ENCODE measurements around the gene CRTAC1.
A peak's percentile ranks its signal among the peaks of the same experiment; 100 is the strongest.

Gene CRTAC1

DNA sequence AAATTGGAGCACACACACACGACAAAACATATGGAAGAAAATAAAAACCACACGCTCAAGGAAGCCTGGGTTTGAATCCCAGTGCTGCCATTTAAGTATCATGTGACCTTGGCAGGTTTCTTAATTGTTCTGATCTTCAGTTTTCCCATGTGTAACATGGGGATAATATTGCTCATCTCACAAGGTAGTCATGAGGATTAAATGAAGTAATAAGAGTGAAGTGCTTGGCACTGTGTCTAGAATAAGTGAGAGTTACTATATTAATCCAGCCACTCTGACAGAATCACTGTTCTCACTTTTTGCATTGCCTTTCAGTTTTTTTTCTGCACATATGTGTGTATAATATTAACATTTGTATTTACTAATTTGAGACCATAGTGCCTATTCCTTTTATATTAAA is 137.5 kb downstream of the CRTAC1 start:
- Histone ChIP-seq H4K12ac (ENCODE audit: low read depth, low read length) (no peak overlapping the region), H2BK5ac (ENCODE audit: low read depth, low read length, poor library complexity) (no peak overlapping the region), H3K9ac (ENCODE audit: low read length) (no peak overlapping the region), H3K9me3 (ENCODE audit: insufficient read depth, low read depth, low read length) (peaks cover 3% of the 10 kb centered on the region), H3K79me2 (ENCODE audit: control insufficient read depth, insufficient read depth, low read length, poor library complexity) (no peaks in the 10 kb centered on the region), H3K18ac (ENCODE audit: low read length) (no peak overlapping the region), H2BK120ac (ENCODE audit: insufficient read depth, low read length, poor library complexity) (no peak overlapping the region), H3K4ac (ENCODE audit: low read depth, low read length) (no peak overlapping the region), H3K14ac (ENCODE audit: low read length) (no peak overlapping the region), H2AFZ (ENCODE audit: insufficient read depth, low read length, poor library complexity) (no peak overlapping the region), H3K23ac (ENCODE audit: low read length) (no peak overlapping the region), H4K91ac (ENCODE audit: low read depth, low read length) (no peak overlapping the region), H3K4me3 (ENCODE audit: low read depth, low read length) (no peak overlapping the region), H3K4me2 (ENCODE audit: low read length) (no peak overlapping the region), H3K27me3 (ENCODE audit: insufficient read depth, low read length) (no peaks in the 10 kb centered on the region), H3K79me1 (ENCODE audit: low read length) (no peaks in the 10 kb centered on the region), H2AK5ac (ENCODE audit: low read length) (no peak overlapping the region), H4K8ac (ENCODE audit: low read depth, low read length) (no peak overlapping the region), H3K27ac (ENCODE audit: low read depth, low read length) (no peak overlapping the region), H3K36me3 (ENCODE audit: control insufficient read depth in 1 of 2, insufficient read depth in 2 of 2, low read length in 2 of 2) (no peaks in the 10 kb centered on the region), H2BK12ac (ENCODE audit: low read length) (no peak overlapping the region), H3K4me1 (ENCODE audit: control insufficient read depth in 1 of 2, insufficient read depth in 2 of 2, low read length in 2 of 2) (peaks cover 5 to 8% of the 10 kb centered on the region in 2 experiments)
- DNase-seq = no peak
- no CpG with 5 or more reads among the region's 2 CpGs for WGBS (ENCODE audit: extremely low coverage, insufficient coverage, insufficient read length)

- no CpG with 5 or more reads among the region's 2 CpGs for WGBS (ENCODE audit: extremely low coverage, insufficient coverage, insufficient read length)
- no peak overlapping the region for H2BK120ac ChIP-seq (ENCODE audit: insufficient read depth, low read length, poor library complexity)
- H3K27ac ChIP-seq (ENCODE audit: low read depth, low read length) = no peak overlapping the region
- no peaks in the 10 kb centered on the region for H3K36me3 ChIP-seq (ENCODE audit: control insufficient read depth in 1 of 2, insufficient read depth in 2 of 2, low read length in 2 of 2)
- no peak overlapping the region for H3K18ac ChIP-seq (ENCODE audit: low read length)
- no peak overlapping the region for H4K12ac ChIP-seq (ENCODE audit: low read depth, low read length)
- H4K91ac ChIP-seq (ENCODE audit: low read depth, low read length) = no peak overlapping the region
- DNase-seq = no peak
- no peak overlapping the region for H2BK12ac ChIP-seq (ENCODE audit: low read length)
- H3K14ac ChIP-seq (ENCODE audit: low read length) = no peak overlapping the region
- H3K4ac ChIP-seq (ENCODE audit: low read depth, low read length) = no peak overlapping the region
- peaks cover 5 to 8% of the 10 kb centered on the region in 2 experiments for H3K4me1 ChIP-seq (ENCODE audit: control insufficient read depth in 1 of 2, insufficient read depth in 2 of 2, low read length in 2 of 2)
- no peak overlapping the region for H2AK5ac ChIP-seq (ENCODE audit: low read length)
- no peak overlapping the region for H3K4me2 ChIP-seq (ENCODE audit: low read length)
- no peak overlapping the region for H2BK5ac ChIP-seq (ENCODE audit: low read depth, low read length, poor library complexity)
- no peak overlapping the region for H4K8ac ChIP-seq (ENCODE audit: low read depth, low read length)
- H3K79me1 ChIP-seq (ENCODE audit: low read length) = no peaks in the 10 kb centered on the region
- no peak overlapping the region for H3K4me3 ChIP-seq (ENCODE audit: low read depth, low read length)
- no peaks in the 10 kb centered on the region for H3K27me3 ChIP-seq (ENCODE audit: insufficient read depth, low read length)
- peaks cover 3% of the 10 kb centered on the region for H3K9me3 ChIP-seq (ENCODE audit: insufficient read depth, low read depth, low read length)
- H3K9ac ChIP-seq (ENCODE audit: low read length) = no peak overlapping the region
- H3K79me2 ChIP-seq (ENCODE audit: control insufficient read depth, insufficient read depth, low read length, poor library complexity) = no peaks in the 10 kb centered on the region
- H2AFZ ChIP-seq (ENCODE audit: insufficient read depth, low read length, poor library complexity) = no peak overlapping the region
- H3K23ac ChIP-seq (ENCODE audit: low read length) = no peak overlapping the region
These were observed 137.9 kb downstream of the CRTAC1 start for GRCh38 chr10:97892506-97892905.

DNA sequence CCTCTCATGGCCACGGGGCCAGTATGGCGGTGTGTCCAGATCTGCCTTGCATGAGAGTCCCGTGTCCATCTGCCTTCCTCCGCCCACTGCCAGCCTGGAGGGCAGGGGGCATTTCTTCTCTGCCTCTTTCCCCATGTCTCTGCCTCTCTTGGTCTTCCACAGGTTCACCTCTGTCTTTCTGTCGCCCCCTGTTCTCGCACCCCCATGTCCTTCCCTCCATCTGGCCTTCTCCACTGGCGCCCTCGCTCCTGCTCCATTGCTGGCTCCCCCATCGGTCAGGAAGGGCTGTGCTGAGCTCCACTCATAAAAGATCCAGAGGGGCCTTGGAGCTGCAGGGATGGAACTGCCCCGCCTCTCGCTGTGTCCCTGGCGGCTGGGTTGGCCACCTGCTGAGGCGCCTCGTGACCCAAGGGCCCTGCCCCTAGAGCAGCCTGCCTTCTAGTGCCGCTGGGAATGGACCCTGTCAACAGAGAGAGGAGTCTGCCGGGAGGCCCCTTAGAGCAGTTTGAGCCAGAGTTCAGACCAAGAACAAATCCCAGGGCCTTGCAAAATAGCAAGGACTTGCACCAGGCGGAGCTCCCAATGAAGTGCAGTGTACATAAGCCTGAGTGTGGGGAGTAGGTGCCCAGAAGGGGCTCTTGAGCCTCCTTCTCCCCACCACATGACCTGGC is 138.8 kb downstream of the CRTAC1 start:
- Histone ChIP-seq H3K18ac (ENCODE audit: low read length) (no peak overlapping the region), H3K27ac (ENCODE audit: low read depth, low read length) (no peak overlapping the region), H4K91ac (ENCODE audit: low read depth, low read length) (no peak overlapping the region), H3K79me2 (ENCODE audit: control insufficient read depth, insufficient read depth, low read length, poor library complexity) (no peaks in the 10 kb centered on the region), H3K4me1 (ENCODE audit: control insufficient read depth in 1 of 2, insufficient read depth in 2 of 2, low read length in 2 of 2) (peaks cover 5 to 8% of the 10 kb centered on the region in 2 experiments), H3K4me2 (ENCODE audit: low read length) (no peak overlapping the region), H2BK12ac (ENCODE audit: low read length) (no peak overlapping the region), H3K9ac (ENCODE audit: low read length) (no peak overlapping the region), H3K9me3 (ENCODE audit: insufficient read depth, low read depth, low read length) (peaks cover 3% of the 10 kb centered on the region), H3K4ac (ENCODE audit: low read depth, low read length) (no peak overlapping the region), H3K79me1 (ENCODE audit: low read length) (no peaks in the 10 kb centered on the region), H2AK5ac (ENCODE audit: low read length) (no peak overlapping the region), H3K36me3 (ENCODE audit: control insufficient read depth in 1 of 2, insufficient read depth in 2 of 2, low read length in 2 of 2) (no peaks in the 10 kb centered on the region), H2AFZ (ENCODE audit: insufficient read depth, low read length, poor library complexity) (no peak overlapping the region), H2BK5ac (ENCODE audit: low read depth, low read length, poor library complexity) (no peak overlapping the region), H3K4me3 (ENCODE audit: low read depth, low read length) (no peak overlapping the region), H3K14ac (ENCODE audit: low read length) (no peak overlapping the region), H4K8ac (ENCODE audit: low read depth, low read length) (no peak overlapping the region), H4K12ac (ENCODE audit: low read depth, low read length) (no peak overlapping the region), H2BK120ac (ENCODE audit: insufficient read depth, low read length, poor library complexity) (no peak overlapping the region), H3K23ac (ENCODE audit: low read length) (no peak overlapping the region), H3K27me3 (ENCODE audit: insufficient read depth, low read length) (no peaks in the 10 kb centered on the region)
- WGBS (ENCODE audit: extremely low coverage, insufficient coverage, insufficient read length) = no CpG with 5 or more reads among the region's 17 CpGs
- no peak for DNase-seq

DNA sequence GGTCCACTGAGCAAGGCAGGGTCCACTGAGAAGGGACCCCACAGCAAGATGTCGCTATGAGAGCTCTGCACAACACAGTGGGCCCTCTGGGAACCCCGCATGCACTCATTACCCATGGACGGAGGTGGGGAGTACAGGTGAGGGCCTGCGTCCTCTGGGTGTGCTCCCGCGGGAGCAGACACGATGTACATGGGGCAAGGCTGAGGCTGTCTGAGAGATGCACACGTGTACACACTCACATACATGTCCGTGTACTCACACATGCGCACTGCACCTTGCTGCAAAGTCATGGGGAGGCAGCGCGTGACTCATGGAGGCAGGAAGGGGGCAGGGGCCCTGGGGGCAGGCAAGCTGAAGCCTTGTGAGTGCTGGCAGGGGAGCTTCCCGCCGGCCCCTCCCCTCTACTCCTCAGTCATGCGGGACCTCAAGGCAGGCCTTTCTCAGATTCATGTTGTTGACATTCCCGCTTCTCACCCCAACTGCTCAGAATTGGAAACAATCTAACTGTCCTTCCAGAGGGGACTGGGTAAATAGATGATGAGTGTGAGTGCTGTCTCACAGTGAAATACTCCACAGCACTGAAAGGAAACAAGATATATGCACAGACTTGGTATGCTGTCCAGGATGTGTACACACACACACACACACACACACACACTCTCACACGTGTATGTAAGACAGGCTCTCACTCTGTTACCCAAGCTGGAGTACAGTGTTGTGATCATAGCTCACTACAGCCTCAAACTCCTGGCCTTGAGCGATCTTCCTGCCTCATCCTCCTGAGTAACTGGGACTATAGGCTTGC is 140.8 kb downstream of the CRTAC1 start:
- H4K8ac ChIP-seq (ENCODE audit: low read depth, low read length) = no peak overlapping the region
- H3K4me3 ChIP-seq (ENCODE audit: low read depth, low read length) = no peak overlapping the region
- H3K9ac ChIP-seq (ENCODE audit: low read length) = no peak overlapping the region
- peak overlapping the region; percentile 9 for H3K4me2 ChIP-seq (ENCODE audit: low read length)
- no CpG with 5 or more reads among the region's 18 CpGs for WGBS (ENCODE audit: extremely low coverage, insufficient coverage, insufficient read length)
- H3K18ac ChIP-seq (ENCODE audit: low read length) = no peak overlapping the region
- peaks cover 5 to 8% of the 10 kb centered on the region in 2 experiments for H3K4me1 ChIP-seq (ENCODE audit: control insufficient read depth in 1 of 2, insufficient read depth in 2 of 2, low read length in 2 of 2)
- H3K27ac ChIP-seq (ENCODE audit: low read depth, low read length) = no peak overlapping the region
- H3K79me2 ChIP-seq (ENCODE audit: control insufficient read depth, insufficient read depth, low read length, poor library complexity) = no peaks in the 10 kb centered on the region
- H2AK5ac ChIP-seq (ENCODE audit: low read length) = no peak overlapping the region
- no peak overlapping the region for H2BK120ac ChIP-seq (ENCODE audit: insufficient read depth, low read length, poor library complexity)
- peaks cover 4% of the 10 kb centered on the region for H3K9me3 ChIP-seq (ENCODE audit: insufficient read depth, low read depth, low read length)
- DNase-seq = peak; percentile 53 to 58
- H3K79me1 ChIP-seq (ENCODE audit: low read length) = no peaks in the 10 kb centered on the region
- H3K23ac ChIP-seq (ENCODE audit: low read length) = no peak overlapping the region
- no peak overlapping the region for H4K12ac ChIP-seq (ENCODE audit: low read depth, low read length)
- H3K36me3 ChIP-seq (ENCODE audit: control insufficient read depth in 1 of 2, insufficient read depth in 2 of 2, low read length in 2 of 2) = no peaks in the 10 kb centered on the region
- H3K14ac ChIP-seq (ENCODE audit: low read length) = no peak overlapping the region
- H4K91ac ChIP-seq (ENCODE audit: low read depth, low read length) = peak overlapping the region; percentile 10
- H2BK12ac ChIP-seq (ENCODE audit: low read length) = no peak overlapping the region
- H3K27me3 ChIP-seq (ENCODE audit: insufficient read depth, low read length) = no peaks in the 10 kb centered on the region
- no peak overlapping the region for H2AFZ ChIP-seq (ENCODE audit: insufficient read depth, low read length, poor library complexity)
- no peak overlapping the region for H2BK5ac ChIP-seq (ENCODE audit: low read depth, low read length, poor library complexity)
- no peak overlapping the region for H3K4ac ChIP-seq (ENCODE audit: low read depth, low read length)

All from trophoblast cell (in vitro differentiated cells and primary cell).